NCI-H526 treated with DMSO at 0.1 percent for 48 hours (cell line): ENCODE measurements around the gene TBX20.
A peak's percentile ranks its signal among the peaks of the same experiment; 100 is the strongest.
"Not testable (repeated sequence)": the region's sequence is repeated elsewhere in the genome, so short reads cannot be mapped to it uniquely, and the experiment has no call there.

Source experiments
- DNase-seq: peaks from one replicate; lab custom pipeline; 2025; lab: John Stamatoyannopoulos, UW

Gene TBX20

GRCh38 chr7:35255443-35256255 is 1.7 kb upstream of the TBX20 start:
- no peak for DNase-seq

GRCh38 chr7:35254496-35255442 is 869 bp upstream of the TBX20 start:
- no peak for DNase-seq

- DNase-seq: no peak
Measured at GRCh38 chr7:35253460-35253709, 515 bp downstream of the TBX20 start.

GRCh38 chr7:35252612-35253459 is 1.1 kb downstream of the TBX20 start:
- no peak for DNase-seq

GRCh38 chr7:35251606-35252310 is 2.1 kb downstream of the TBX20 start:
- DNase-seq: no peak

- DNase-seq: no peak
Measured at GRCh38 chr7:35250941-35251340, 3.0 kb downstream of the TBX20 start.

GRCh38 chr7:35250452-35250851 is 3.4 kb downstream of the TBX20 start:
- no peak for DNase-seq

GRCh38 chr7:35249537-35249907 is 4.4 kb downstream of the TBX20 start:
- DNase-seq: peak; percentile 58

- no peak for DNase-seq
Measured at GRCh38 chr7:35248576-35249536, 5.0 kb downstream of the TBX20 start.

- no peak for DNase-seq
Measured at GRCh38 chr7:35246819-35247218, 7.1 kb downstream of the TBX20 start.

GRCh38 chr7:35241884-35242283 is 12.0 kb downstream of the TBX20 start:
- no peak for DNase-seq

GRCh38 chr7:35241436-35241835 is 12.5 kb downstream of the TBX20 start:
- DNase-seq: no peak

- not testable (repeated sequence) for DNase-seq
Measured at GRCh38 chr7:35241008-35241407, 12.9 kb downstream of the TBX20 start.

- DNase-seq: not testable (repeated sequence)
Measured at GRCh38 chr7:35238456-35238855, 15.4 kb downstream of the TBX20 start.

GRCh38 chr7:35232994-35233393 is 20.9 kb downstream of the TBX20 start:
- DNase-seq: no peak

GRCh38 chr7:35231221-35231620 is 22.7 kb downstream of the TBX20 start:
- not testable (repeated sequence) for DNase-seq

- not testable (repeated sequence) for DNase-seq
Measured at GRCh38 chr7:35229116-35229780, 24.7 kb downstream of the TBX20 start.

- DNase-seq: not testable (repeated sequence)
Measured at GRCh38 chr7:35228496-35229051, 25.3 kb downstream of the TBX20 start.

GRCh38 chr7:35227438-35227837 is 26.5 kb downstream of the TBX20 start:
- DNase-seq: not testable (repeated sequence)

GRCh38 chr7:35222445-35222844 is 31.5 kb downstream of the TBX20 start:
- not testable (repeated sequence) for DNase-seq
